Urinary bladder (tissue), 4 donors: ENCODE results near the gene B3GALT6. TPM values are rescaled to one million over a fixed set of nuclear protein-coding genes. Genes with fewer than 3 reads are reported as not detected.

Experiments used
- DNase-seq: peaks from one replicate; pipeline ENCODE4 v3.0.0-alpha.2; 2015; ENCODE audit errors: extremely low spot score
- H3K27ac ChIP-seq: one replicate; pipeline ENCODE4 v1.5.1; 2013; ENCODE audit warnings: low read depth, mild to moderate bottlenecking, moderate library complexity
- H3K36me3 ChIP-seq: one replicate; pipeline ENCODE4 v1.6.1; 2013; ENCODE audit warnings: mild to moderate bottlenecking, moderate library complexity; ENCODE audit not compliant: insufficient read depth
- H3K4me1 ChIP-seq: one replicate; pipeline ENCODE4 v1.6.1; 2013; ENCODE audit warnings: mild to moderate bottlenecking, moderate library complexity; ENCODE audit not compliant: insufficient read depth
- H3K4me3 ChIP-seq: one replicate; pipeline ENCODE4 v1.5.1; 2013; ENCODE audit warnings: low read depth, low read length
- WGBS: extraction: QIAGEN DNeasy Blood & Tissue Kit; methylation state at CpG from one replicate; pipeline ENCODE4 v1.1.7; 2013; 5-methylcytosine and 5-hydroxymethylcytosine counted together
- polyA plus RNA-seq: library from polyadenylated mRNA; stranded (reverse); fragments of 200-250 nt; gene quantifications from one replicate; pipeline ENCODE4 v1.2.3, GENCODE V29; 2013
- total RNA-seq: library from RNA; depleted of rRNA; stranded (reverse); fragments of >200 nt; gene quantifications from one replicate; pipeline ENCODE4 v1.2.3, GENCODE V29; 2014
- donor health status: healthy with polysubstance abuse.
- donor health status: healthy.

B3GALT6 gene
- total and polyA plus RNA-seq, 2 donors, result 8.8 to 15.2 TPM

DNA sequence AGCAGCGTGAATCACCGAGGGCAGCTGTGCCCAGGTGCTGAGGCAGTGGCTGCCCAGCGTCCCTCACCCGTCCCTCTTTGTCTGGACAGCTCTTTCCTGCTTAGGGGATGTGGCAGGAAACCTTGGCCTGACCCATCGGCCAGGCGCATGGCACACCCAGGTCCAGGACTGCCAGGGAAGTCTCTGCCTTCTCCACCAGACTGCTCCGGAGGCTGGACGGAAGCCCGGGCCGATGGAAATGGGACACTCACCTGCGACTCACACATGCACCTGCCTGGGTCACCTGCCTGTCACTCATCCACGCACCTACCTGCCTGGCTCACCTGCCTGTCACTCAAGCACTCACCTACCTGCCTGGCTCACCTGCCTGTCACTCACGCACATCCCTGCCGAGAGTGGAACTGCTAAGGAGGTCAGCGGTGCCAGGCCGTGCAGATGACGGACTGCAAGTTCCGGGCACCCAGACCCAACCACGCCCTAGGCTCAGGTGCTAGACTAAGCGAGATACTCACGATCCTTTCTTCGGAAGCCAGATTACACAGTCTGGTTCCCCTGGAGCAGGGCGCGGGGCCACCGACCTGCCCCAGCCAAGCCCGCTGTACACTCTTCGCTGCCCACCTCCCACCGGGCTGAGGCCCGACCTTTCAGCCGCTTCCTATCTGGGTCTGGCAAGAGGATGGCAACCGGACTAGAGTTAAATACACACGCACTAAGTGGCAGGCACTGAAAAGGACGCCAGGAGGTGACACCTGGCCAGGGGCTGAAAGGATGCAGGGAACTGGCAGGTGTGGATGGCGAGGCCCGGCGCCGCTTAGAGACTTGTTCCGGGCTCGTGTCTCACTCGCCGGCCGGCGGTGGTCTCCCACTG lies 40.5 kb downstream of the B3GALT6 start:
- Histone ChIP-seq H3K27ac (no peak overlapping the region), H3K4me1 (peaks cover 4% of the 10 kb centered on the region), H3K4me3 (peak overlapping the region; percentile 99), H3K36me3 (no peaks in the 10 kb centered on the region)
- no peak for DNase-seq
- 40% methylated on average over 43 of the region's 43 CpGs for WGBS

DNA sequence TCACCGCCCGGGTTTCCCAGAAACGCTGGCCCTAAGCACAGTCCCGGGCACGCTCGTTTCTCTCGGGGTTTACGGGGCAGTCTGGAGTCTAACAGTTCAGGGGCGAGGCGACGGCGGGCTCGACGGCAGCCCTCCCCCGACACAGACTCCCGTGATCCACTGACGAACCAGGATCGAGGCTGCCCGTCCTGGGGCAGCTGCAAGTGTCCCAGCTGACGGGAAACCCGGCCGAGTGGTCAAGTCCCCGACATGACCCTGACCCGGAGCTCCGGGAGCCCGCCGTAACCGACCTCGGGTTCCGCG lies 41.1 kb downstream of the B3GALT6 start:
- Histone ChIP-seq H3K27ac (peak overlapping the region; percentile 57), H3K36me3 (no peaks in the 10 kb centered on the region), H3K4me1 (peaks cover 4% of the 10 kb centered on the region), H3K4me3 (peak overlapping the region; percentile 99)
- WGBS, result under 1% methylated on average over 31 of the region's 31 CpGs
- DNase-seq, result no peak

GRCh38 chr1:1273512-1274298 lies 41.7 kb downstream of the B3GALT6 start, which contains the start of gene UBE2J2:
Gene UBE2J2 (minus strand): TSS chr1:1273854. CDS start chr1:1267992, 5,862 bp downstream.
- peak within 1 kb of the TSS; percentile 99 for H3K4me3 ChIP-seq
- peak within 1 kb of the TSS; percentile 57 for H3K27ac ChIP-seq
- peaks cover 4% of the 10 kb centered on the region for H3K4me1 ChIP-seq
- H3K36me3 ChIP-seq, result no peaks in the 10 kb centered on the region
- WGBS, result under 1% methylated on average over 105 of the region's 105 CpGs
- peak; percentile 67 for DNase-seq

GRCh38 chr1:1274299-1274930 lies 42.4 kb downstream of the B3GALT6 start:
- Histone ChIP-seq H3K4me1 (peaks cover 4% of the 10 kb centered on the region), H3K4me3 (peak overlapping the region; percentile 99), H3K27ac (no peak overlapping the region), H3K36me3 (no peaks in the 10 kb centered on the region)
- no peak for DNase-seq
- 18% methylated on average over 31 of the region's 31 CpGs for WGBS

- DNase-seq, result no peak
- WGBS, result 85% methylated on average over 15 of the region's 15 CpGs
- peaks cover 4% of the 10 kb centered on the region for H3K4me1 ChIP-seq
- no peak overlapping the region for H3K4me3 ChIP-seq
- H3K27ac ChIP-seq, result no peak overlapping the region
- no peaks in the 10 kb centered on the region for H3K36me3 ChIP-seq
These were observed 42.9 kb downstream of the B3GALT6 start for GRCh38 chr1:1274931-1275431.

GRCh38 chr1:1275836-1276235 lies 43.8 kb downstream of the B3GALT6 start:
- no peak overlapping the region for H3K4me3 ChIP-seq
- WGBS, result 70% methylated on average over 9 of the region's 9 CpGs
- no peaks in the 10 kb centered on the region for H3K36me3 ChIP-seq
- H3K27ac ChIP-seq, result no peak overlapping the region
- H3K4me1 ChIP-seq, result peaks cover 4% of the 10 kb centered on the region
- DNase-seq, result no peak

GRCh38 chr1:1278620-1279019 lies 46.6 kb downstream of the B3GALT6 start:
- WGBS, result 96% methylated on average over 13 of the region's 13 CpGs
- no peaks in the 10 kb centered on the region for H3K4me1 ChIP-seq
- DNase-seq, result no peak
- no peak overlapping the region for H3K27ac ChIP-seq
- H3K36me3 ChIP-seq, result no peaks in the 10 kb centered on the region
- H3K4me3 ChIP-seq, result no peak overlapping the region

DNA sequence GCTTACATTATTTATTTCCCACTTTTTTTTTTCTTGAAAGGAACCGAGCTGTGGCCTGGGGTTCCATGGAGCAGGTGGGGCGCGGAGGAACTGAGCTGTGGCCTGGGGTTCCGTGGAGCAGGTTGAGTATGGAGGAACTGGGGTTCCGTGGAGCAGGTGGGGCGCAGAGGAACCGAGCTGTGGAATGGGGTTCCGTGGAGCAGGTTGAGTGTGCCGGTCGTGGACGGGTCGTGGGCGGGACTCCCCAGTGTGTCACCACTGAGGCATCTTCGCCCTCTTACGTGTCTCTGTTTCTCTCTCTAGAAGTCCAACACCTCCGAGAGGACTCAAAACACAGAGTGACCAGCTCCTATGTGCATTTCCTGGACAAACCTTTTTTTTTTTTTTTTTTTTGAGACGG lies 47.0 kb downstream of the B3GALT6 start:
- no peak overlapping the region for H3K27ac ChIP-seq
- no peak for DNase-seq
- no peaks in the 10 kb centered on the region for H3K36me3 ChIP-seq
- 90% methylated on average over 16 of the region's 17 CpGs for WGBS
- H3K4me3 ChIP-seq, result no peak overlapping the region
- H3K4me1 ChIP-seq, result no peaks in the 10 kb centered on the region

- H3K4me1 ChIP-seq, result no peaks in the 10 kb centered on the region
- no peak overlapping the region for H3K27ac ChIP-seq
- no peak overlapping the region for H3K4me3 ChIP-seq
- WGBS, result 90% methylated on average over 21 of the region's 21 CpGs
- DNase-seq, result no peak
- no peaks in the 10 kb centered on the region for H3K36me3 ChIP-seq
These were observed 48.9 kb downstream of the B3GALT6 start for GRCh38 chr1:1280782-1281481.

- Histone ChIP-seq H3K4me3 (no peak overlapping the region), H3K4me1 (no peaks in the 10 kb centered on the region), H3K36me3 (no peaks in the 10 kb centered on the region), H3K27ac (no peak overlapping the region)
- DNase-seq, result no peak
- 48% methylated on average over 26 of the region's 26 CpGs for WGBS
These were observed 49.7 kb downstream of the B3GALT6 start for GRCh38 chr1:1281533-1282321.

GRCh38 chr1:1282998-1283397 lies 51.0 kb downstream of the B3GALT6 start:
- H3K36me3 ChIP-seq, result no peaks in the 10 kb centered on the region
- 85% methylated on average over 14 of the region's 14 CpGs for WGBS
- H3K4me3 ChIP-seq, result no peak overlapping the region
- no peak for DNase-seq
- H3K27ac ChIP-seq, result no peak overlapping the region
- no peaks in the 10 kb centered on the region for H3K4me1 ChIP-seq

- no peaks in the 10 kb centered on the region for H3K36me3 ChIP-seq
- H3K27ac ChIP-seq, result no peak overlapping the region
- no peak overlapping the region for H3K4me3 ChIP-seq
- WGBS, result 13% methylated on average over 8 of the region's 9 CpGs
- H3K4me1 ChIP-seq, result no peaks in the 10 kb centered on the region
- DNase-seq, result no peak
These were observed 51.8 kb downstream of the B3GALT6 start for GRCh38 chr1:1283821-1284220.
